Neural progenitor cell (in vitro differentiated cells): ENCODE measurements around the gene PIP4K2B.

Experiments
- CTCF ChIP-seq: fragments of 200-600 bp; sonication (generic); IDR thresholded peaks from 2 replicates; pipeline ENCODE4 v1.5.1; 2017; ENCODE audit warnings: antibody characterized with exemption, mild to moderate bottlenecking
- EZH2 ChIP-seq: fragments of 200-600 bp; sonication (generic); IDR thresholded peaks from 2 replicates; pipeline ENCODE4 v1.6.1; 2017; ENCODE audit warnings: antibody characterized with exemption, mild to moderate bottlenecking, moderate library complexity
- EZH2phosphoT487 ChIP-seq: fragments of 200-600 bp; sonication (generic); IDR thresholded peaks from 2 replicates; pipeline ENCODE4 v1.6.1; 2017; ENCODE audit warnings: antibody characterized with exemption

- TF ChIP-seq CTCF (no peak), EZH2 (no peak), EZH2phosphoT487 (no peak)
Observed at GRCh38 chr17:38768417-38768816, 30.9 kb downstream of the PIP4K2B start.
